ENCODE data around the gene TULP3.

TULP3 gene

DNA sequence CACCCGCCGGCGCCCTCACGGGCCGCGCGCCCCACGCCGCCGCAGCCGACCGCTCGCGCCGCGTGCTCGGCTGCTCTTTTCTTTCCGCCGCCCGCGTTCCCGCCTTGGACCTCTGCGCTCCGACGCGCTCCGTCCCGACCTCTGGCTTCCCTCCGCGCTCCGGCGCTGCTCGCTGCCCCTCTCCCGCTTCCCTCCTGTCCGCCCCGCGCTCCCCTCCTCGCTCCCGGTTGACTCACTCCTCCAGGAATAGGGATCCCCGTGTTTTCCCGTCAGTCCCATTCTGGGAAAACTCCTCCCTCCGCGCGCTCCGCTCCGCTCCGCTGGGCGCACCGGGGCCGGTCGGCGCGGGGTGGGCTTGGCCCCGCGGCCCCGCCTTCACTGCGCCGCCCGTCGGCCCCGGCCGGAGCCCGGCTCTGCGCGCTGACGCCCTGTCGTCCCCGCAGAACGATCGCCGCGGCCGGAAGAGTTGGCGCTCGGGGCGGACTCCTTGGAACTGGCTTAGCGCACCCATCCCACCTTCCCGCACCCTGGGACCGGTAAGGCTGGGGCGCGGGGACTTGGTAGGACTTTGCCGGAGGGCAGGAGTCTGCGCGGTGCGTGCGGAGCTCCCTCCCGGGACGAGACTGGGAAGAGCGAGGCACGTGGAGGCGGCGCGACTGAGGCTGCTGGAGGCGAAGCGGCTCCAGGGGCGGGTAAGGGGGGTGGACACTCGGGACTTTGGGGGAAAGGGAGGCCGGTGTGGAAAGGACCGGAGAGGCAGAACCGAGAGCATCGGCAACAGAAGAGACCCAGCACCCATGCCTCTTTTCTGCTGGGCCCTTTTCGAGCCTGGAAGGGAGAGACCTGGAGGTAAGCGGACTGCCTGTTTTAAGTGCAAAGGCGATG is 69.1 kb downstream of the TULP3 start (continued):
- no peak for TF ChIP-seq SCRT2 (tag by site-specific recombination; IDR thresholded peaks at IDR 0.05)
- TF ChIP-seq, protein P1, sequence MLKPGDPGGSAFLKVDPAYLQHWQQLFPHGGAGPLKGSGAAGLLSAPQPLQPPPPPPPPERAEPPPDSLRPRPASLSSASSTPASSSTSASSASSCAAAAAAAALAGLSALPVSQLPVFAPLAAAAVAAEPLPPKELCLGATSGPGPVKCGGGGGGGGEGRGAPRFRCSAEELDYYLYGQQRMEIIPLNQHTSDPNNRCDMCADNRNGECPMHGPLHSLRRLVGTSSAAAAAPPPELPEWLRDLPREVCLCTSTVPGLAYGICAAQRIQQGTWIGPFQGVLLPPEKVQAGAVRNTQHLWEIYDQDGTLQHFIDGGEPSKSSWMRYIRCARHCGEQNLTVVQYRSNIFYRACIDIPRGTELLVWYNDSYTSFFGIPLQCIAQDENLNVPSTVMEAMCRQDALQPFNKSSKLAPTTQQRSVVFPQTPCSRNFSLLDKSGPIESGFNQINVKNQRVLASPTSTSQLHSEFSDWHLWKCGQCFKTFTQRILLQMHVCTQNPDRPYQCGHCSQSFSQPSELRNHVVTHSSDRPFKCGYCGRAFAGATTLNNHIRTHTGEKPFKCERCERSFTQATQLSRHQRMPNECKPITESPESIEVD (tag by site-specific recombination; IDR thresholded peaks at IDR 0.05): no peak
- TF ChIP-seq, protein P2, sequence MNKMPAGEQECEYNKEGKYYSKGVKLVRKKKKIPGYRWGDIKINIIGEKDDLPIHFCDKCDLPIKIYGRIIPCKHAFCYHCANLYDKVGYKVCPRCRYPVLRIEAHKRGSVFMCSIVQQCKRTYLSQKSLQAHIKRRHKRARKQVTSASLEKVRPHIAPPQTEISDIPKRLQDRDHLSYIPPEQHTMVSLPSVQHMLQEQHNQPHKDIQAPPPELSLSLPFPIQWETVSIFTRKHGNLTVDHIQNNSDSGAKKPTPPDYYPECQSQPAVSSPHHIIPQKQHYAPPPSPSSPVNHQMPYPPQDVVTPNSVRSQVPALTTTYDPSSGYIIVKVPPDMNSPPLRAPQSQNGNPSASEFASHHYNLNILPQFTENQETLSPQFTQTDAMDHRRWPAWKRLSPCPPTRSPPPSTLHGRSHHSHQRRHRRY (tag by site-specific recombination; IDR thresholded peaks at IDR 0.05): no peak
- no peak; the same call in 1 of the 2 replicates for TF ChIP-seq ZNF324 (tag by site-specific recombination; IDR thresholded peaks at IDR 0.05)
- no peak for TF ChIP-seq ZNF311 (tag by site-specific recombination; IDR thresholded peaks at IDR 0.05; ENCODE audit: borderline replicate concordance)
- no peak for TF ChIP-seq ZNF202 (tag by site-specific recombination; IDR thresholded peaks at IDR 0.05; ENCODE audit: borderline replicate concordance)
- TF ChIP-seq ZNF133 (tag by site-specific recombination; IDR thresholded peaks at IDR 0.05): no peak
- TF ChIP-seq ZNF248 (tag by site-specific recombination; IDR thresholded peaks at IDR 0.05): no peak
- TF ChIP-seq ZNF555 (tag by site-specific recombination; conservative IDR thresholded peaks at IDR 0.05): no peak
- TF ChIP-seq ZNF621 (tag by site-specific recombination; IDR thresholded peaks at IDR 0.05): no peak
- no peak for TF ChIP-seq ZNF473 (tag by site-specific recombination; IDR thresholded peaks at IDR 0.05)
- TF ChIP-seq ZNF664 (tag by site-specific recombination; IDR thresholded peaks at IDR 0.05): no peak
- no peak for TF ChIP-seq ZNF561 (tag by site-specific recombination; IDR thresholded peaks at IDR 0.05; ENCODE audit: borderline replicate concordance)
- TF ChIP-seq, protein P3, sequence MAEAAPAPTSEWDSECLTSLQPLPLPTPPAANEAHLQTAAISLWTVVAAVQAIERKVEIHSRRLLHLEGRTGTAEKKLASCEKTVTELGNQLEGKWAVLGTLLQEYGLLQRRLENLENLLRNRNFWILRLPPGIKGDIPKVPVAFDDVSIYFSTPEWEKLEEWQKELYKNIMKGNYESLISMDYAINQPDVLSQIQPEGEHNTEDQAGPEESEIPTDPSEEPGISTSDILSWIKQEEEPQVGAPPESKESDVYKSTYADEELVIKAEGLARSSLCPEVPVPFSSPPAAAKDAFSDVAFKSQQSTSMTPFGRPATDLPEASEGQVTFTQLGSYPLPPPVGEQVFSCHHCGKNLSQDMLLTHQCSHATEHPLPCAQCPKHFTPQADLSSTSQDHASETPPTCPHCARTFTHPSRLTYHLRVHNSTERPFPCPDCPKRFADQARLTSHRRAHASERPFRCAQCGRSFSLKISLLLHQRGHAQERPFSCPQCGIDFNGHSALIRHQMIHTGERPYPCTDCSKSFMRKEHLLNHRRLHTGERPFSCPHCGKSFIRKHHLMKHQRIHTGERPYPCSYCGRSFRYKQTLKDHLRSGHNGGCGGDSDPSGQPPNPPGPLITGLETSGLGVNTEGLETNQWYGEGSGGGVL (tag by site-specific recombination; IDR thresholded peaks at IDR 0.05): peak; percentile 72
- TF ChIP-seq, protein P4, sequence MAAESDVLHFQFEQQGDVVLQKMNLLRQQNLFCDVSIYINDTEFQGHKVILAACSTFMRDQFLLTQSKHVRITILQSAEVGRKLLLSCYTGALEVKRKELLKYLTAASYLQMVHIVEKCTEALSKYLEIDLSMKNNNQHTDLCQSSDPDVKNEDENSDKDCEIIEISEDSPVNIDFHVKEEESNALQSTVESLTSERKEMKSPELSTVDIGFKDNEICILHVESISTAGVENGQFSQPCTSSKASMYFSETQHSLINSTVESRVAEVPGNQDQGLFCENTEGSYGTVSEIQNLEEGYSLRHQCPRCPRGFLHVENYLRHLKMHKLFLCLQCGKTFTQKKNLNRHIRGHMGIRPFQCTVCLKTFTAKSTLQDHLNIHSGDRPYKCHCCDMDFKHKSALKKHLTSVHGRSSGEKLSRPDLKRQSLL (tag by site-specific recombination; IDR thresholded peaks at IDR 0.05): peak; percentile 37; the same call in 1 of the 2 replicates
- TF ChIP-seq, protein P5, sequence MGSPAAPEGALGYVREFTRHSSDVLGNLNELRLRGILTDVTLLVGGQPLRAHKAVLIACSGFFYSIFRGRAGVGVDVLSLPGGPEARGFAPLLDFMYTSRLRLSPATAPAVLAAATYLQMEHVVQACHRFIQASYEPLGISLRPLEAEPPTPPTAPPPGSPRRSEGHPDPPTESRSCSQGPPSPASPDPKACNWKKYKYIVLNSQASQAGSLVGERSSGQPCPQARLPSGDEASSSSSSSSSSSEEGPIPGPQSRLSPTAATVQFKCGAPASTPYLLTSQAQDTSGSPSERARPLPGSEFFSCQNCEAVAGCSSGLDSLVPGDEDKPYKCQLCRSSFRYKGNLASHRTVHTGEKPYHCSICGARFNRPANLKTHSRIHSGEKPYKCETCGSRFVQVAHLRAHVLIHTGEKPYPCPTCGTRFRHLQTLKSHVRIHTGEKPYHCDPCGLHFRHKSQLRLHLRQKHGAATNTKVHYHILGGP (tag by site-specific recombination; IDR thresholded peaks at IDR 0.05): no peak
- no peak for TF ChIP-seq ZNF707 (tag by site-specific recombination; IDR thresholded peaks at IDR 0.05)
- TF ChIP-seq ZNF544 (tag by site-specific recombination; IDR thresholded peaks at IDR 0.05): no peak
- TF ChIP-seq SP2 (tag by site-specific recombination; IDR thresholded peaks at IDR 0.05): peak; percentile 77
- no peak for TF ChIP-seq ZNF791 (tag by site-specific recombination; IDR thresholded peaks at IDR 0.05)
- no peak for TF ChIP-seq MEIS1 (CRISPR knock-in tag; IDR thresholded peaks at IDR 0.05; ENCODE audit: borderline replicate concordance)
- peak; percentile 60 for TF ChIP-seq ZBTB17 (tag by site-specific recombination; IDR thresholded peaks at IDR 0.05)
- TF ChIP-seq ZNF48 (tag by site-specific recombination; IDR thresholded peaks at IDR 0.05): no peak
- TF ChIP-seq, protein P6, sequence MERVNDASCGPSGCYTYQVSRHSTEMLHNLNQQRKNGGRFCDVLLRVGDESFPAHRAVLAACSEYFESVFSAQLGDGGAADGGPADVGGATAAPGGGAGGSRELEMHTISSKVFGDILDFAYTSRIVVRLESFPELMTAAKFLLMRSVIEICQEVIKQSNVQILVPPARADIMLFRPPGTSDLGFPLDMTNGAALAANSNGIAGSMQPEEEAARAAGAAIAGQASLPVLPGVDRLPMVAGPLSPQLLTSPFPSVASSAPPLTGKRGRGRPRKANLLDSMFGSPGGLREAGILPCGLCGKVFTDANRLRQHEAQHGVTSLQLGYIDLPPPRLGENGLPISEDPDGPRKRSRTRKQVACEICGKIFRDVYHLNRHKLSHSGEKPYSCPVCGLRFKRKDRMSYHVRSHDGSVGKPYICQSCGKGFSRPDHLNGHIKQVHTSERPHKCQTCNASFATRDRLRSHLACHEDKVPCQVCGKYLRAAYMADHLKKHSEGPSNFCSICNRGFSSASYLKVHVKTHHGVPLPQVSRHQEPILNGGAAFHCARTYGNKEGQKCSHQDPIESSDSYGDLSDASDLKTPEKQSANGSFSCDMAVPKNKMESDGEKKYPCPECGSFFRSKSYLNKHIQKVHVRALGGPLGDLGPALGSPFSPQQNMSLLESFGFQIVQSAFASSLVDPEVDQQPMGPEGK (tag by site-specific recombination; IDR thresholded peaks at IDR 0.05): peak; percentile 74
- TF ChIP-seq ZNF843 (tag by site-specific recombination; IDR thresholded peaks at IDR 0.05): no peak
- TF ChIP-seq ZSCAN23 (tag by site-specific recombination; IDR thresholded peaks at IDR 0.05): no peak
- no peak for TF ChIP-seq ZNF654 (tag by site-specific recombination; IDR thresholded peaks at IDR 0.05; ENCODE audit: low read depth)
- TF ChIP-seq ZEB2 (tag by site-specific recombination; IDR thresholded peaks at IDR 0.05): peak; percentile 82; the same call in 1 of the 2 replicates
- TF ChIP-seq KLF1 (tag by site-specific recombination; IDR thresholded peaks at IDR 0.05): no peak
- TF ChIP-seq GLI4 (tag by site-specific recombination; IDR thresholded peaks at IDR 0.05): no peak
- 0 out of 2 replicates have a peak, but pooled peaks have one; percentile 26 for TF ChIP-seq ZBTB7A (tag by site-specific recombination; IDR thresholded peaks at IDR 0.05; ENCODE audit: low read depth)
- TF ChIP-seq ZBTB48 (tag by site-specific recombination; IDR thresholded peaks at IDR 0.05): no peak
